HG02973 (cell line): ENCODE measurements around the gene HSPA8.
"Not testable (repeated sequence)": the region's sequence is repeated elsewhere in the genome, so short reads cannot be mapped to it uniquely, and the experiment has no call there.

Source experiments
- ATAC-seq: cut with Tn5 transposase; IDR thresholded peaks from one replicate; pipeline ENCODE4 v1.9.1; 2021; ENCODE audit warnings: moderate library complexity; ENCODE audit not compliant: unreplicated experiment

HSPA8 gene

DNA sequence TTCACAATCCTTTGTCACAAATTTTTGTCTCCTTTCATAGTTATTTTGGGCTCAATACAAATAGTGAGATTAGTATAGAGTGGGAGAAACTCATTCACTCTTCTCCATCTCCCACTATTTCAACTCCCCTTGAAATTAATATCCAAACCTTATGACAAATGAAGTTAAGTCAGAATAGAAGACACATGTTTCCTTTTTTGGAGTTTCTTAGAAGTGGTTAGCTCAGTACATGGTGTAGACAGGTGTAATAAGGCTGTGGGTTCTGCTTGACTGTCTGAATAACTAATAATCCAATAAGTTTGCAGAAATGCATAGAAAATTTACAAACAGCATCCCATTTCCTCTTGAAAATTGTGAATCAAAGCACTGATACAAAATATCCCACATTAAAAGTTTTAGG, 10.8 kb upstream of the HSPA8 start:
- ATAC-seq, result no peak

DNA sequence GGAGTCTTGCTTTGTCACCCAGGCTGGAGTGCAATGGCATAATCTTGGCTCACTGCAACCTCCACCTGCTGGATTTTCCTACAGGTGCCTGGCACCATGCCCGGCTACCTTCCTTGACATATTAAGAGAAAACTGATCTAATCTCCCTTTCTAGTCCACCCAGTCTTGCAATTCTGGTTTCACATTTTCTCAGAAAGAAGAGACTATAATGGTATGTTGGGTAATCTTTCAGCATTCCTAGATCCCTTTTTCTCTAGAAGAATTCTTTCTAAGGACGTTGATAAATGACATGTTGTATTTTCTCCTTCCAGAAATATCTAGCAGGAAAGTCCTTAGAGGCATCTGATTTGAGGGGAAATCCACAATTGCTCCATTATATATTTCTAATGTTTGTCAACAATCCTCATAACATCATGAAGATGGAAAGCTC, 10.4 kb upstream of the HSPA8 start:
- ATAC-seq, result no peak

DNA sequence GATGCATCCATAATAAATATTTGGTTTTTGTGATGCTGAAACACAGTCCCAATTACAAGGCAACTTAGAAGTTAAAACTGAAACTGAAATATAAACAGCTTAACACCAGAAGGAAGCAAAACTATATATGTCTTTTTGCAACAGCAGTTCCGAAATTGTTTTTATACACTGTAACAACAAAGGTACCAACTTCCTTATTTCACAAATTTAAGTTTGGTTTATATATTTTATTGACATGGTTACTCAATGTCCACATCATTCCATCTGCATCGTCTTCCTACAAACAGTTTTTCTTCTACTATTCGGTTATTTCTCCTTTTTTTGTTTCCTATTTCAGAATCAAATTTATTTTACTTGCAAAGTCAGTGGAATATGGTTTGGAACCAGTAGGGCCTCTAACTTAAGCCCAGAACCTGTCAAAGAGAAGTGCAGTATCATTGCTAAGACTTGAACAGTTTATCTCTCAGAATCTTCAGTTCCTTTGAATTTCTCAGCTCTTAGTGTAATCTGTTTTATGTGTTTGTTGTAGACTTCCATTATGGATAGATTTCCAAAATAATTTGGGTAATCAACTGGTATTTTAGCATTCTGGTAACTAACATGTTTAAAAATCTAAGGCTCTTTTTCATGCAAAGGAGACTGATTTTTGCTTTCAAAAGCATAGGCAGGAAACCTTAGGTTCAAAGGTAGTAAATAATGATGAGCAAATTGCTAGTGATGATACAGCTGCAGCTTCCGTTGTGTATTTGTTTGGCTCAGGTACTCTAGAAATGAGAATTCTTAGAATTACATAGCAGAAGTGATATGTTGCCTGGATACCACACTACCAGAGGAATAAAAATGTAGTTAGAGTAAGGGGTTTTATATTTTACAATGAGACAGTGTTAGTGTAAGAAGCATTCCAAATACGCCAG, 8.2 kb upstream of the HSPA8 start:
- peak; percentile 57 for ATAC-seq

DNA sequence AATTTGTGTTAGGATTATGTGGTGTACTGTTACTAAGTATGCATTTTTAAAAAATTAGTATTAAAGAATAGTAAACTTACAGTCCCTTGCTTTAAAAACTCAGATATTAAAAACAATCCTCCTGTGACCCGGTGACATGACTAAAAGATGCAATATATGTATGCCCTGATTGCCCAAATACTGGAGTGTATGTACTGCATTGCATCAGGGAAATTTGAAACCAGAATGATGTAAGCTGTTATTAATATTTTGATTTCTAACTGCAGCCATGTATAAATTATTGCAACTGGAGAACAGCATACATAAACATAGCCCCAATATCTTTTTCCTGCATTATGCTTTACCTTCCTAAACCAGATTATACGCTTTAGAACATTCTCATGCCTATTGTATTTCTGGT, 3.7 kb upstream of the HSPA8 start:
- no peak for ATAC-seq

DNA sequence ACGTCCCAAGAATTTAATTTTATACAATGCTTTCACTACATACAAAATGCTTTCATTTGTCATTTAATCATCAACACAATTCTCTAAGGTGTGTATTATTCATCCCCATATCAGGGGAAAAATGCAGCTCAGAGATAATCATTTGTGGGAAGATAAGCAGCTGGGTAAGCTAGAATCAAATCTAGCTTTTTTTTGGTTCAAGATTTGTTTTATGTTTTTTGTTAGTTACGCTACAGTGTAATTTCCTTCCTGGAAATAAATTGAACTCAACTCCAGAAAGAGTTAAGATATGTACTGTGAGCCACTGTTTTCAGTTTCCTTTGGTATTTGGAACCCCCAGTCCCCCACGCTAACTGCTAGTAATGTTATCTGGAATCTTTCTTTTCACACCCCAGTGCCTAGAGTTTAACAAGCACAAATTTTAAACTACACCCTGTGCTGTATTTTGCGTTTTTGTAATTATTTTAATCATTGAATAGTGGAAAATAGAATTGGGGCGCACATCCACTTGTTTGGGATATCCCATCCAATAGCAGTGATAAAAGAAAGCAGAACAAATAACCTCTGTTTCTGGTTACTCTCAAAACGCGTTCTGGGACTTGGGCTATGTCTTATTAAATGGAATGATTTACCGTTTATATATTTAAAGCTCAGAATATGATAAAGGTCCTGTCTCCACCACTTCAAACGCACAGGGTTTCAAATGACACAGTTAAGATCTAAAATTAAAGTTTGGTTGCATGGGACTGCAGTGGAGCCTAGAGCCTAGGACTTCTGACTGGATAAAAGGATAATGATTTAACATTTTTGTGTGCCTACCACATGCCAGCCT, 2.1 kb upstream of the HSPA8 start:
- ATAC-seq, result no peak

DNA sequence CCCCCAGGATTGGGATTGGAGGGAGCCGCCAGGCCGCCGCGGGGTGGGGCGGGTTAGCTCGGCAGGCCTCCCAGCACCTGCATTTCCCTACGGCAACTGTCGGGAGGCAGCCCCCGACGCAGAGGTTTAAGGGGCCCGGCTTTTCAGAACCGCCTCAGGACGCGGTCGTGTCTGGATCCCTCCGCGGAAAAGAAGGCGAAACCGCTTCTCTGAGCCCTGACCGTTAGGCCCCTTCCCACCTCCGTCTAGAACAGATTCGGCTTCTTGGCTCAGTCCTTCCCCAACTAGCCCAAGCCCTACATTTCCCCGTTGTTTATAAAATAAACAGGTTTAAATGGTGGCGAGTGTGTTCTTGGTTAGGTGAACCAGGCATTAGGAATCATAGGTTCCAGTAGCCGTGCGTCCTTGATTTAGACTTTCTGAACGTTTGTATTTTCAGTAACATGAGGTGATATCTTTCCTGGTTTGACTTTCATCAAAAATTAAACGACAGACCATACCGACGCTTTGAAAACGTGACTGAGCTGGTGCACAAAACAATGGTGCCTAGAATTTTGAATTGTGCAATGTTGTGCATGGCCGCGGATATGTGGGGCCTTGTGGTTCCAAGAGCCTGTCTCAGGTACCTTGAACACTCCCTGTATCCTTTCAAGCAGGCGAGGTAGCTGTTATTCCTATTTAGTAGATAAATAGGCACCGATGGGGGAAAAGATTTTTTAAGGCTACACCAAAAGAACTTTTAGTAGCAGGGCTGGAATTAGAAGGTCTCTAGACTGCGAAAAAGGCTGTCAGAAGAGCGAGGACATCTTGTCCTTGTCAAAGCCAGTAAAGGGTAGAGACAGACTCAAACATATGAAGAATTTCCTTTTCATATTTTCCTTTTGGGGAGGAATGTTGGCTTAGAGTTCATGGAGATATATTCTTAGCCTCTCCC, 1.2 kb upstream of the HSPA8 start:
- no peak for ATAC-seq

DNA sequence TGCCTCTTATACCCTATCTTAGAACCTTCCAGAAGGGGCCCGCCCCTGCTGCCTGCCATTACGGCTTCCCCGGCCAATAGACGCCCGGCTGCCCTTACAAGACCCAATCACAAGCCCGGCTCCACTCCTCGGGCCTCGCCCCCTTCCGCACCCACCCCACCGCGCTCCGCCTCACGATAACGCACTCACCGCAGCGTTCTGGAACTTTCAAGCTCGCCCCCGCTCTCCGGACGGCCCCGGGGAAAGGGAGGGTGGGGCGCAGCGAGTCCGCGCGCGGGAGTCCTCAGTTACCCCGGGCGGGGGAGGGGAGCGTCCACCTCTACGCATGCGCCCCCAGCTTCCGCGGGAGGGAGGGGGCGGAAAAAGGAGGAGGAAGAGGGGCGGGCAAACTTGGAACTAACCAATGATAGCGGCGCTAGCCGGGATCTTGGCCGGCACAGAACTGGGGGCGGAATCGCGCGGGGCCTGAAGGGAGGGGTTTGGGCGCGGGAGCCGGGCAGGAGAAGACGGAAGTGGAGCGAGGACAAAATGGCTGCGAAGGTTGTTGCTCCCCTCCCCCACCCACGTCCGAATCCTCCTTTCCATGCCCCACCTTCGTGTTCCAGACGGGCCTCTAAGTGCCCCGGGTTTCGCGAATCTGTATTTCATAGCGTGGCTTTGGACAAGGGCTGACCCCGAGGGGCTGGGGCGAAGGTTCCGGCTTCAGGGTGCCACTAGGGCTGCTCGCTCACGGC, 389 bp upstream of the HSPA8 start:
- peak; percentile 87 for ATAC-seq

DNA sequence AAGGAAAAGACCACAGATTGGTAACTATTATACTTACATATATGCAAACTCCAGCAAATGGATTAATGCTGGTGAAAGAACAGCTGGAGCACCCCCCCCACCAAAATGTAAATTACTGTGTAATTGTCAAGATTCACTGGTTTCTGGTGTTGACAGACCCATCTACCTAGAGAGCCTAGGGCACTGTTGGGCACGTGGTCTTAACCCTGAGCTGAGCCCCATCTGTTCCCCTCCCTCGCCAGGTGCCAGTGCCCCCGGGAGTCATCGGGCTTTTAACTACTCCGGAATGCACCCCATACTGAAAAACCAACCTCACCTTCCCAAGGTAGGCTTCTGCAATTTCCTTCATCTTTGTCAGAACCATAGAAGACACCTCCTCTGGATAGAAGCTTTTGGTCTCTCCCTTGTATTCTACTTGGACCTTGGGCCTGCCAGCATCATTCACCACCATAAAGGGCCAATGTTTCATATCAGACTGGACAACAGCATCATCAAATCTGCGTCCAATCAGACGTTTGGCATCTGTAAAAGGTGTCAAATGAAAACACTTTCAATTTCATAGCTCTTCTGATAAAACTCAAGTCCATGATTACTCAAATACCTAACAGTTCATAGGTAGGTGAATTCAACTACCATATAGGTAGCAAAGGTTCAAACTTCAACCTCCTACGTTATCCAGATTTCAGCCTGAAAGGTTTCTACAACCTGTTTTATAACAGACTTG, 1.5 kb downstream of the HSPA8 start:
- no peak for ATAC-seq

DNA sequence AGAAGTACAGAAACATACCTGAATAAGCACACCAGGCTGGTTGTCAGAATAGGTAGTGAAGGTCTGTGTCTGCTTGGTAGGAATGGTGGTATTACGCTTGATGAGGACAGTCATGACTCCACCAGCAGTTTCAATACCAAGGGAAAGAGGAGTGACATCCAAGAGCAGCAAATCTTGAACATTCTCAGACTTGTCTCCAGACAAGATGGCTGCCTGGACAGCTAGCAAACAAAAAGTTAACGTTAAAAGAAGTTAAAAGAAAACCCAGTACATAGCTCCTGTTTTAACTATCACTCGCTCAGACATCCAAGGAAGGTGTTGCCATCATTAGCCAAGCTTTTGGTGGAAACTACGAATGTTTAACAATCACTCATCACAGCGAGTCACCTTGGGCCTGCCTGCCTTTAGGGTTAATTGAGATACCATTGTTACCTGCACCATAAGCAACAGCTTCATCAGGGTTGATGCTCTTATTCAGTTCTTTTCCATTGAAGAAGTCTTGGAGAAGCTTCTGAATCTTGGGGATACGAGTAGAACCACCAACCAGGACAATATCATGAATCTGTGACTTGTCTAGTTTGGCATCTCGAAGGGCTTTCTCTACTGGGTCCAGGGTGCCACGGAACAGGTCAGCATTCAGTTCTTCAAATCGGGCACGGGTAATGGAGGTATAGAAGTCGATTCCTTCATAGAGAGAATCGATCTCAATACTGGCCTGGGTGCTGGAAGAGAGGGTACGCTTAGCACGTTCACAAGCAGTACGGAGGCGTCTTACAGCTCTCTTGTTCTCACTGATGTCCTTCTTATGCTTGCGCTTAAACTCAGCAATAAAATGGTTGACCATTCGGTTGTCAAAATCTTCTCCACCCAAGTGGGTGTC, 2.7 kb downstream of the HSPA8 start:
- not testable (repeated sequence) for ATAC-seq

DNA sequence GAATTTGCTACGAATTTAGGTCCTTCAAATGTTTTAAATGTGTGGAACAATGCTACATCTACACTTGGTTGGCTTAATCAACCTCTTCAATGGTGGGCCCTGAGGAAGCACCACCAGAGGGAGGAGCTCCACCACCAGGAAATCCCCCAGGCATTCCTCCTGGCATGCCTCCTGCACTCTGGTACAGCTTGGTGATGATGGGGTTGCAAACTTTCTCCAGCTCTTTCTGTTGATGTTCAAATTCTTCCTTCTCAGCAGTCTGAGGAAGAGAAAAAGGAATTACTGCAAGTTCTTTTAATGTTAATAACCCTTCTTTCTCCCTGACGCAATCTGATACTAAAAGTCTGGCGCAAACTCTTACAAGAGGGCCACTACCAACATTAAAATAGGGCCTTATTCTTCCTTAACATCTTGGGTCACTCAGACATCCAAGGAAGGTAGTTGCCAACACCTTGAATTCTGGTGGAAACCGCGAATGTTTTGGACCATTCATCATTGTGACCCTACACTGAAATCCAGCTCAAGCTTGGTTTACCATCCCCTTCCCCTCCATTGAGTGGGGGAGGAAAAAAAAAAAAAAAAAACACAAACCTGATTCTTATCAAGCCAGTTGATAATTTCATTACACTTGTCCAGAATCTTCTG, 4.2 kb downstream of the HSPA8 start:
- no peak for ATAC-seq

DNA sequence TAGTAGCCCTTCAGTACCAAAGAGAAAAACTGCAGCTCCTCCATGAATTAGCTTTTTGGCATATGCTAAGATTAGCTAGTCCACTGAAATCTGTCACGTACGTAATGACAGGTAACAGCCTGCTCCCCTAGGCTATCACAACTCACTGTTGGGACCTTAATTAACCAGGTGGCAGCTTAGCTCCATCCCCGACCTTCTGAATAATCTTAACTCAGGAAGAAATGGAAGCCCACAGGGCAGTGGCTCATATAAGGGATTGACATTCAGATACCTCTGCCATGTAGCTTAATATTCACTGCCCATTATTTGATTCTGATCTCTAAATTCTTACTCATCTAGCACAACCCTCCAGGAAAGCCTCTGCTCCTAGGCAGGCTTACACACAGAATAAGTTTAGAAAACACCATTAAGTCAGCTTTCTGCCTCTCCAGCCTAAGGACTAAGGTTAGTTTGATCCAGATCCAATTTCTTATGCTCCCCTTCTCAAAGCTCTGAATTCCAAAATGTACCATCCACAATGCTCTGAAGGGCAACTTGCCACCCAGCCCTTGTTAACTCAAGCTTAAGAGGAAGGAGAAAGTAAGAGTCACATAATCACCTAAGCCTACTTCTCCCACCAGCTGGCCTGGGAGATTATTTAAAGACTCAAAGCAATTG, 5.0 kb downstream of the HSPA8 start:
- no peak for ATAC-seq

DNA sequence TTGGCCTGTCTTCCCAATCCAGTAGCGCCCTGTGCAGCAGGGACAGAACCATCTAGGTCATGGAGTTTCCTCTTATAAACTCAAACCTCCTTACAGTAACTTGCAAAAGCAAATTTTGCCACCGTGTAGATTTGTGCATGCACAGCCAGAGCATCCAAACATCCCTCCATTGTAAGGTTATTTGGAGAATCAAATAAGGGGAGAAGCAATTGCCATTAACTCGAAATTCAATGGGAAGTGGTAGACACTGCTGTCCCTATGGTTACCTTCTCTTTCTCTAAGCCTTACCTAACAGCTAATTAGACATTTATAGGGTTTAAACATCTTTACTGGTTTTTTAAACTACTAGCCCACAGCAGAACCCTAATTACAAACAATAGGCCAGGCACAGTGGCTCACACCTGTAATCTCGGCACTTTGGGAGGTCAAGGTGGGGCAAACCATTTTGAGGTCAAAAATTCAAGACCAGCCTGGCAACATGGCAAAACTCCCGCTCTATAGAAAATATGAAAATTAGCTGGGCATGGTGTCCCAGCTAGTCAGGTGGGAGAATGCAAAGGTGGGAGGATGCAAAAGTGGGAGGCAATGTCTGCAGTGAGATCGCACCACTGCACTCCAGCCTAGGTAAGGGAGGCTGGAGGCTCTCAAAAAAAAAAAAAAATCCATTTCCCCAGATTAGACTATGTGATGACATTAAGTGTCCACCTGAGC, 6.6 kb downstream of the HSPA8 start:
- ATAC-seq, result no peak

DNA sequence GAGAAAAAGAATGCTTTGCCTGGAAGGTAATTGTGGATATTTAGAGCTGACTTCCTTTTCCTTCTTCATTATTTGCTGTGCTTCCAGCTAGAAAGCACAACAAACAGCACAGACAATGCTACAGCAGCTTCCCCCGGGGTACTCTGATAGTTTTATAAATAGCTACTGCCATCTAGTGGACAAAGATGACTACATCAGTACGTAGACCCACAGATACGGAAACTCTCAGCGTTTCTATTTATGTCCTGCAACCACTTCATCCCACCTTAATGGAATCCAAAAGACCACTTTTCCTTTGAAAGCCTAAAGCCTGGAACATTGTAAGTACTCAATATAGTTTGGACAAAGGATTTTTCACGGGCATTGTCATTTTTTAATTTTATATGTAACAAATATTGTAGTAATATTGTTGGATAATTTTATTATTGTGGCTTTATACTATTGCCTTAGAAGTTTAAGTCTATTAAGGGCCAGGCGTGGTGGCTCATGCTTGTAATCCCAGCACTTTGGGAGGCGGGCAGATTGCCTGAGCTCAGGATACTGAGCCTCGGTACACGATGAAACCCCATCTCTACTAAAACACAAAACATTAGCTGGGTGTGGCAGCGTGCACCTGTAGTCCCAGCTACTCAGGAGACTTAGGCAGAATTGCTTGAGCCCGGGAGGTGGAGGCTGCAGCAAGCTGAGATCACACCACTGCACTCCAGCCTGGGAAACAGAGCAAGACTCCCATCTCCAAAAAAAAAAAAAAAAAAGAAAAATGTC, 7.5 kb downstream of the HSPA8 start:
- peak; percentile 79 for ATAC-seq

DNA sequence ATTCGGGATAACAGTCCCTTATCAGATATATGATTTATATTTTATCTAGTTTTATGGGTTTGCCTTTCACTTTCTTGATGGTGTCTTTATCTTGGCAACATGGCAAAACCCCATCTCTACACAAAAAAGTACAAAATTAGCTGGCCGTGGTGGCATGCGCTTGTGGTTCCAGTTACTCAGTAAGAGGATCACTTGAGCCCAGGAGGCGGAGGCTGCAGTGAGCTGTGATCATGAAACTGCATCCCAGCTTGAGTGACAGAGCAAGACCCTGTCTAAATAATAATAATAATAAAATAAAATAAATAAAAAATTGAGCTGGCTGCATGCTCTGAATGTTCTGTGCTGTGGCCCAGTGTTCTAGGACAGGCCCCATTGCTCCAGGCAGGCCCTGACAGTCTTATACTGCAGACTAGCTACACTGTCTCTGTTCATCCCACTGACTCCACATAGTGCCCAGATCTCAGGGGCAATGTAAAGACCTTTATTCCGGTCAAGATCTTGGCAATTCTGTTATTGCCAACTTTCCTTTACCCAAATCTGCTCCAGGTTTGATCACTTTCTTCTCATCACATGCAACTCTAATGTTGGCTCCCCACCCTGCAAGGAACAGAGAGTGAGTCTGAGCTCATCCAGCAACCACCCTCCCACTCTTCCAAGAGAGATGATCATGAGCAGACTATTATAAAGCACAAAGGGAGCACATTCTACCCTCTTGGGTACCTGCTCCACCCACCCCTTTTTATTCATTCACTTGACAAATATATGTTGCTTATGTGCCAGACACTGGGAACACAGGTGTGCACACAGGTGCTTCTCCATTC, 8.8 kb downstream of the HSPA8 start:
- ATAC-seq, result no peak

DNA sequence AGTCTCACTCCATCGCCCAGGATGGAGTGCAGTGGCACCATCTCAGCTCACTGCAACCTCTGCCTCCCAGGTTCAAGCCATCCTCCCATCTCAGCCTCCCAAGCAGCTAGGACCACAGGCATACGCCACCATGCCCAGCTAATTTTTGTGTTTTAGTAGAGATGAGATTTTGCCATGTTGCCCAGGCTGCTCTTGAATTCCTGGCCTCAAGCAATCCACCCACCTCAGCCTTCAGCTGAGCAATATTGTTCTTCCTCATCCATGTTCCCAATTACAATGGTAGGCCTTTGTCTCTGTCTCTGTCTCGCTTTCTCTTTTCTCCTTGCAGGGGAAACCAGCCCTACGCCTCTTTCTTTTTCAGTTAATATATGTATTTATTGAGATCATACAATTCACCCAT, 10.3 kb downstream of the HSPA8 start:
- no peak for ATAC-seq
